Endodermal cell (in vitro differentiated cells): ENCODE data around the gene RPN1. TPM values are rescaled to one million over a fixed set of nuclear protein-coding genes. Genes with fewer than 3 reads are reported as not detected.
"Not testable (repeated sequence)": the region's sequence is repeated elsewhere in the genome, so short reads cannot be mapped to it uniquely, and the experiment has no call there.

Experiments
- DNase-seq: peaks from one replicate; pipeline ENCODE4 v3.0.0-alpha.2; 2017
- H3K27ac ChIP-seq: 2 replicates; pipeline ENCODE4 v1.5.1; 2013; ENCODE audit warnings: mild to moderate bottlenecking, low read depth, low read length, moderate library complexity
- H3K27me3 ChIP-seq: 2 replicates; pipeline ENCODE4 v1.6.1; 2013; ENCODE audit warnings: mild to moderate bottlenecking, low read length, moderate library complexity; ENCODE audit not compliant: insufficient read depth, control insufficient read depth, poor library complexity, severe bottlenecking
- H3K36me3 ChIP-seq: 2 replicates; pipeline ENCODE4 v1.7.0; 2013; ENCODE audit warnings: mild to moderate bottlenecking, low read length, moderate library complexity; ENCODE audit not compliant: control insufficient read depth, insufficient read depth
- H3K4me1 ChIP-seq: one replicate; pipeline ENCODE4 v1.7.0; 2013; ENCODE audit warnings: low read length; ENCODE audit not compliant: control insufficient read depth, insufficient read depth
- H3K4me3 ChIP-seq: 2 replicates; pipeline ENCODE4 v1.5.1; 2013; ENCODE audit warnings: mild to moderate bottlenecking, low read length, moderate library complexity
- H3K9ac ChIP-seq: 2 replicates; pipeline ENCODE4 v1.6.1; 2013; ENCODE audit warnings: mild to moderate bottlenecking, low read length, moderate library complexity; ENCODE audit not compliant: poor library complexity, severe bottlenecking; ENCODE audit errors: extremely low read depth
- H3K9me3 ChIP-seq: 2 replicates; pipeline ENCODE4 v1.6.1; 2013; ENCODE audit warnings: mild to moderate bottlenecking, low read length, moderate library complexity; ENCODE audit not compliant: control insufficient read depth
- H3K27ac Mint-ChIP-seq: 2 replicates; pipeline ENCODE4 v1.8.0; 2020; ENCODE audit warnings: mixed read lengths
- H3K27me3 Mint-ChIP-seq: 2 replicates; pipeline ENCODE4 v1.8.0; 2021; ENCODE audit warnings: mild to moderate bottlenecking, mixed read lengths; ENCODE audit not compliant: insufficient read depth
- H3K36me3 Mint-ChIP-seq: 2 replicates; pipeline ENCODE4 v1.8.0; 2020; ENCODE audit warnings: low read depth, mixed read lengths
- H3K4me1 Mint-ChIP-seq: 2 replicates; pipeline ENCODE4 v1.8.0; 2020; ENCODE audit warnings: mixed read lengths
- H3K4me3 Mint-ChIP-seq: 2 replicates; pipeline ENCODE4 v1.8.0; 2020; ENCODE audit warnings: mild to moderate bottlenecking, moderate library complexity, mixed read lengths
- H3K9me3 Mint-ChIP-seq: 2 replicates; pipeline ENCODE4 v1.8.0; 2020; ENCODE audit warnings: mild to moderate bottlenecking, mixed read lengths
- WGBS, 2 experiments: methylation state at CpG; one replicate each; pipeline versions ENCODE4 v1.1.5 to v1.1.7; 2013; ENCODE audit warnings: missing lambda C conversion rate in 2 of 2, mixed read lengths in 1 of 2; ENCODE audit not compliant: insufficient coverage in 1 of 2, insufficient read length in 1 of 2; 5-methylcytosine and 5-hydroxymethylcytosine counted together
- total RNA-seq, 2 donors: library from RNA; stranded (reverse); fragmentation: NEBNext Ultra II Directional in 1 of 2; extraction: Animal tissue kit (Norgen Biotek cat#: 25700) in 1 of 2; gene quantifications; 2 replicates in 1 of 2; 3 replicates in 1 of 2; pipeline ENCODE4 v1.2.1, GENCODE V29; 2021
- TF ChIP-seq, protein P1 (sequence below): fragments of 200-600 bp; sonication (generic); conservative IDR thresholded peaks from 2 replicates; pipeline ENCODE4 v1.5.0; 2021; ENCODE audit warnings: antibody characterized with exemption, mild to moderate bottlenecking

RPN1 gene
- total RNA-seq, 2 donors from 2014 or later: 197 to 210 TPM

DNA sequence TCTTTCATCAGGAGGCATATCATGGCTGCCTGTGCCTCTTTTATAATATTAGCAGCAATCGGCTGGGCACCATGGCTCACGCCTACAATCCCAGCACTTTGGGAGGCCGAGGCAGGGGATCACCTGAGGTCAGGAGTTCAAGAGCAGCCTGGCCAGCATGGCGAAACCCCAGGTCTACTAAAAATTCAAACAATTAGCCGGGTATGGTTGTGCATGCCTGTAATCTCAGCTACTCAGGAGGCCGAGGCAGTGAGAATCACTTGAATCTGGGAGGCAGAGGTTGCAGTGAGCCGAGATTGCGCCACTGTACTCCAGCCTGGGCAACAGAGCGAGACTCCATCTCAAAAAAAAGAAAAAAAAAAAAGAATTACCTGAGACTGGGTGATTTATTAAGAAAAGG, 64.2 kb downstream of the RPN1 start:
- Mint-ChIP-seq H3K4me1 (peaks cover 21% of the 10 kb centered on the region), H3K27me3 (peaks cover 15% of the 10 kb centered on the region)
- H3K9me3 Mint-ChIP-seq, H3K27ac Mint-ChIP-seq, H3K4me3 ChIP-seq, DNase-seq, H3K36me3 ChIP-seq, H3K27ac ChIP-seq, H3K36me3 Mint-ChIP-seq, H3K9ac ChIP-seq, H3K4me3 Mint-ChIP-seq, H3K9me3 ChIP-seq, H3K27me3 ChIP-seq, H3K4me1 ChIP-seq: not testable (repeated sequence)
- 90 to 93% methylated on average over 4 to 9 of the region's 9 CpGs for WGBS, 2 experiments

DNA sequence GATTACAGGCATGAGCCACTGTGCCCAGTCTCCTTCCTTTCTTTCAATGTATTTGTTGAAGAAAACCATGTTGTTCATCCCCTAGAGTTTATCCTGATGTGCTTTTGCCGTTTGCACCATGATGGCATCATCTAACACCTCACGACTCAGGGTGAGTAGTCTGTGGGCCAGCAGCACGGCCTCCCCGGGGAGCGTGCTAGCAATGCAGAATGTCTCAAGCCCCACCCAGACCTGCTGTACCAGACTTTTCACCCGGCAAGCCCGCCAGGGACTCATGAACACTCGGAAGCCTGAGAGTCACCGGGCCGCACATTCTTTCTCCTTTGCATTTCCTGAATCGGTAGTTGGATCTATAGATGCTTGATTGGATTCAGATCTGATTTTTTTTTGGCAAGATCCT, 64.6 kb downstream of the RPN1 start:
- no peak for DNase-seq
- no peak overlapping the region for H3K4me3 ChIP-seq
- TF ChIP-seq, protein P1, sequence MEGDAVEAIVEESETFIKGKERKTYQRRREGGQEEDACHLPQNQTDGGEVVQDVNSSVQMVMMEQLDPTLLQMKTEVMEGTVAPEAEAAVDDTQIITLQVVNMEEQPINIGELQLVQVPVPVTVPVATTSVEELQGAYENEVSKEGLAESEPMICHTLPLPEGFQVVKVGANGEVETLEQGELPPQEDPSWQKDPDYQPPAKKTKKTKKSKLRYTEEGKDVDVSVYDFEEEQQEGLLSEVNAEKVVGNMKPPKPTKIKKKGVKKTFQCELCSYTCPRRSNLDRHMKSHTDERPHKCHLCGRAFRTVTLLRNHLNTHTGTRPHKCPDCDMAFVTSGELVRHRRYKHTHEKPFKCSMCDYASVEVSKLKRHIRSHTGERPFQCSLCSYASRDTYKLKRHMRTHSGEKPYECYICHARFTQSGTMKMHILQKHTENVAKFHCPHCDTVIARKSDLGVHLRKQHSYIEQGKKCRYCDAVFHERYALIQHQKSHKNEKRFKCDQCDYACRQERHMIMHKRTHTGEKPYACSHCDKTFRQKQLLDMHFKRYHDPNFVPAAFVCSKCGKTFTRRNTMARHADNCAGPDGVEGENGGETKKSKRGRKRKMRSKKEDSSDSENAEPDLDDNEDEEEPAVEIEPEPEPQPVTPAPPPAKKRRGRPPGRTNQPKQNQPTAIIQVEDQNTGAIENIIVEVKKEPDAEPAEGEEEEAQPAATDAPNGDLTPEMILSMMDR: no peak
- H3K9me3 ChIP-seq: peaks cover 7% of the 10 kb centered on the region
- no peak overlapping the region for H3K9ac ChIP-seq
- H3K4me1 ChIP-seq: peaks cover 8% of the 10 kb centered on the region
- no peak overlapping the region for H3K27ac ChIP-seq
- Mint-ChIP-seq H3K36me3 (no peaks in the 10 kb centered on the region), H3K9me3 (peaks cover 6% of the 10 kb centered on the region), H3K27ac (no peak overlapping the region), H3K4me3 (no peak overlapping the region), H3K4me1 (peaks cover 25% of the 10 kb centered on the region), H3K27me3 (peaks cover 15% of the 10 kb centered on the region)
- no peaks in the 10 kb centered on the region for H3K27me3 ChIP-seq
- H3K36me3 ChIP-seq: no peaks in the 10 kb centered on the region
- WGBS, 2 experiments: 92 to 99% methylated on average over 9 to 11 of the region's 11 CpGs

DNA sequence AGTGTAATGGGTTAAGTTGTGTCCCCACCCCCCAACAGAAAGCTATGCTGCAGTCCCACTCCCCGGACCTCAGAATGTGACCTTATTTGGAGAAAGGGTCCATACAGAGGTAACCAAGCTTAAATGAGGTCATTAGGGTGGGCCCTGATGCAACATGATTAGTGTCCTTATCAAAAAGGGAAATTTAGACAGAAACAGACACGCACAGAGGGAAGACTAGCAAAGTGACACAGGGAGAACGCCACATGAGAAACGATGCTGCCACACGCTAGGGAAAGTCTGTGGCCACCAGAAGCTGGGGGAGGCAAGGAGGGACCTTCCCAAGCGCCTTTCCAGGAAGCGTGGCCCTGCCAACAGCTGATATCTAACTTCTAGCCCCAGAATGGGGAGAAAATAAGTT, 65.4 kb downstream of the RPN1 start:
- peaks cover 15% of the 10 kb centered on the region for H3K27me3 Mint-ChIP-seq
- peaks cover 4% of the 10 kb centered on the region for H3K9me3 ChIP-seq
- H3K36me3 Mint-ChIP-seq: no peaks in the 10 kb centered on the region
- no peak for DNase-seq
- 75 to 90% methylated on average over 5 to 7 of the region's 7 CpGs for WGBS, 2 experiments
- H3K27ac ChIP-seq: no peak overlapping the region
- peaks cover 9% of the 10 kb centered on the region for H3K4me1 ChIP-seq
- no peak overlapping the region for H3K27ac Mint-ChIP-seq
- peaks cover 13% of the 10 kb centered on the region for H3K9me3 Mint-ChIP-seq
- H3K9ac ChIP-seq: no peak overlapping the region
- H3K4me3 Mint-ChIP-seq: no peak overlapping the region
- peaks cover 28% of the 10 kb centered on the region for H3K4me1 Mint-ChIP-seq
- no peak overlapping the region for H3K4me3 ChIP-seq
- H3K27me3 ChIP-seq: no peaks in the 10 kb centered on the region
- TF ChIP-seq, protein P1: no peak
- no peaks in the 10 kb centered on the region for H3K36me3 ChIP-seq

DNA sequence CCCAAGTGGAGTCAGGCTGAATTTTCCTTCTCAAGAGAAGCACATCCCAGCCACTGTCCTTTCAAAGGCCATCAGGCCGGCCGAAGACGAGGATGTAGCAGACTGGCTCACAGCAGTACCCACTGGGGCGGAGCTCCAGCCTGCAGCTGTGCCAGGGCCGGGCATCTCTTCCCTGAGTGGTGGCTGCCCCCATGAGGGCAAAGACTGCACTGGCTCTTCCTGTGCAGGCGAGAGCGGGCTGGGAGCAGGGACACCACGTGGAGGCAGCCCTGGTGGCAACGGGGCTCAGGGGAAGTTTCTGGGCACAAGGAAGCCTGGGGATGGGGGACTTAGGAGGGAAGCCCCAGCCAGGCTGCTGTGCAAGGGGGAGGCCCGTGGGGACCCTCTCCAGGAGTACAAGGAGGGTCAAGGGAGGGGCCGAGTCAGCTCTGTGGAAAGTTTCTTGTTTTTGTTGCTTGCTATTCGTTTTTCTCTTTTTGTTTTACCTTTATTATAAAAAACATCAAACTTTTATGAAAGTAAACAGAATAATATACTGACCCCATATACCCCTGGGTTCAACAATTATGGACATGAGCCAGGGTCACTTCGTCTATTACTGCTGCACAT, 66.1 kb downstream of the RPN1 start:
- Histone ChIP-seq H3K36me3 (no peaks in the 10 kb centered on the region), H3K4me3 (no peak overlapping the region), H3K4me1 (peaks cover 9% of the 10 kb centered on the region), H3K27me3 (no peaks in the 10 kb centered on the region), H3K9me3 (peaks cover 8% of the 10 kb centered on the region), H3K9ac (no peak overlapping the region), H3K27ac (no peak overlapping the region)
- Mint-ChIP-seq H3K4me1 (peaks cover 28% of the 10 kb centered on the region), H3K36me3 (no peaks in the 10 kb centered on the region), H3K4me3 (no peak overlapping the region), H3K9me3 (peaks cover 13% of the 10 kb centered on the region), H3K27ac (no peak overlapping the region), H3K27me3 (peaks cover 15% of the 10 kb centered on the region)
- 33 to 54% methylated on average over 3 to 13 of the region's 13 CpGs for WGBS, 2 experiments
- TF ChIP-seq, protein P1: peak; percentile 93
- peak; percentile 95 for DNase-seq
